ENCODE results near the gene PRKN. TPM values are rescaled to one million over a fixed set of nuclear protein-coding genes. Genes with fewer than 3 reads are reported as not detected.

PRKN gene
- polyA plus RNA-seq, 3 donors: 8.1 to 15.1 (median 11.4) TPM

DNA sequence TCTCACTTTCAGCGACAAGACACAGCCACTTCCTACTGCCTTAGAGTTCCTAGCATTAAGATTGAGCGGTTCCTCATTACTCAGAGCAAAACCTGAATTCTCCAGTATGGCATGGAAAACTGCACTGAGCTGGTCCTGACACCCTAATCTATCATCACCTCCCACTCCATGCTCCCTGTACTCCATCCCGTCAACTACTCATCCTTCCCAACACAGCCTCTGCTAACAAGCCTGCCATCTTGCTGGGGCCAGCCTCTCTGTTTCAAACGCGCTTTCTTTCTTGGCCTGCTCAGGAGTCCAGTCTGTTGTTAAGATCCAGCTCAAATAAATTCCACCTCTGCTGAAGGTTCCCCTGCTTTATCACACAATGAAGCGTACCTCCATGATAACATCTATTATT lies 12.0 kb downstream of the PRKN start:
- no peak for DNase-seq (ENCODE audit: extremely low read depth in 1 of 11, low read depth in 9 of 11, low spot score in 4 of 11)

DNA sequence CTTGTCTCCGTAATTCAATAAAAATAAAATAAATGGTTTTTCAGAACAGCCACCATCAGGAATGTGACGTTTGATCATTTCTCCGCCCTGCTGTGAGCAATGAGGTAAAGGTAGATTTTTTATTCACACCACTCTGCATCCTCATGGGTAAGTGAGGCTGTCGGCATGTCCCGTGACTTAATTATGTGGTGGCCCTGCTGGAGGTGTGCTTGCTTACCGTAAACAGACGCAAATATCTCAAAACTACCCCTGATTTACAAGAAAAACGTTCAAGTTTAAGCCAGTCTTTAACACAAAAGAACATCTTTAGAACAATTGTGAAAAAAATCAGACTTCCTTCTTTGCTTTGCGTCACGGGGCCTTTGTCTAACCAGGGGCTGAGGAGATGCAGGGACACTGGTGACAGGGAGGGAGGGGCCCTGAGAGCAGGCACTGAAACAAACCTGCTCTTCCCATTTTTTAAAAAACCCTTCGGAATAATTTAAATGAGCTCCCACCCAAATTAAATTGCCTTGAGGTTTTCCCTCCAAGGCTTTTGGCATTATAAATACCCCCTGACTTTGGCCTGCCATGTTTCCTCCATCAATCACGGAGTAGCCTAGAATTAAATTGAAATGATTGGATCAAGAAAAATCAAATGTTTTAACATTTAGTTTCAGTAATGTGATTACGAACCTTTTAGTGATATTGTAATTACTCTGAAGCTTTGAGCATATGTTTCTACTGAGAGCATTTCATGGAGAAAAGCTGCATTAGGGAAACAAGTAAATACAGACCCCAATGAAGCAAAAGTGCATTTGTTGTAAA lies 13.4 kb downstream of the PRKN start:
- DNase-seq (ENCODE audit: extremely low read depth in 1 of 11, low read depth in 9 of 11, low spot score in 4 of 11): no peak

DNA sequence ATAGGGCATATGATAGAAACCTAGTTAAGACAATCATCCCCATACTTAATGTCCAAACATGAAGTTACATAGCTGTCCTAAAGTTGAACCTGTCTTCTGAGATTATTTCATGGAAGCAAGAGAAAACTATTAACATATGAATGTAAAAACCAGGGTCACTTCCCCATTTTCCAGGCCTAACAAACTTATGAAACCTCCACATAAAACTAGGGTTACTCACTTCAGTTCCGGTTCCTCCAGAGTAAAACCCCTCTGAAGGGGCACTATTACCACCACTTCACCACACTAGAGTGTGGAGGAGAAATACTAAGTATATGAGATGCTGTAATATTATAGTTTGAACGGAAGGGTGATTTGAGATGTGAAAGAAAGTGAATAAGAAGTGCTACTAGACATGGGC lies 14.9 kb downstream of the PRKN start:
- no peak for DNase-seq (ENCODE audit: extremely low read depth in 1 of 11, low read depth in 9 of 11, low spot score in 4 of 11)

DNA sequence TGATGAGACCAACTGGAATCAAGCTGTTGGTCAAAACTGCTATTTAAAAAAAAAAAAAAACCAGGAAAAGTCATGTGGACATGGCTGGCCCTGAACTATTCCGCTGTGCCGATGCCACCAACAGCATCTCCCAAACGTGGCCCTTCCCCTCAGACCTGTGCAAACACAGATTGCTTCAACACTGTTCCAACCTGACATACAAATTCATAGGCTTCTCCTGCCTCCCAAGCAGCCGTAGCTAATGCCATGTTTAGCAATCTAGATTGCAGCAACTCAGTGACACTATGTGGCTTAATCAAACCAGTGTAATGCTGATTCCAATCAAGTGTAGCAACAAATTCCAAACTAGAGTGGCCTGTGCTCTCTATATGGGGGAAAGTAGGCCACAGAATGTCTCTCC lies 16.2 kb downstream of the PRKN start:
- no peak for DNase-seq (ENCODE audit: extremely low read depth in 1 of 11, low read depth in 9 of 11, low spot score in 4 of 11)

DNA sequence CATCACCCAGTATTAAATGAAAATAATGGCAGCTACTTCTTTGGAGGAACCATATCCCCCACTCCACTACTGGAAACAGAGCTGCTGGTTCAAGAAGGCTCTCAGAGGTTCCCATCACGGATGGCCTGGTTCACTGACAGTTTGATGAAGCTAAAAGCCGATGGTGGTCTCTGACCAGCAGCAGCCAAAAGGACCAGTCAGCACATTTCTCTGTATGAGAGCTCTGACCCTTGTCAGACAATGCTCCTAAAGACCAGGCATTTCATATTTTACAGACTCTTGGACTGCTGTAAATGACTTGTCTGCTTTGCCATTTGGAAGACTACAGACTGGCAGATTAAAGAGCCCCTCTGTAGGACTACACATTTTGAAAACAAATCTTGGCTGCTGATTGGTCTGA lies 16.6 kb downstream of the PRKN start:
- no peak for DNase-seq (ENCODE audit: extremely low read depth in 1 of 11, low read depth in 9 of 11, low spot score in 4 of 11)

DNA sequence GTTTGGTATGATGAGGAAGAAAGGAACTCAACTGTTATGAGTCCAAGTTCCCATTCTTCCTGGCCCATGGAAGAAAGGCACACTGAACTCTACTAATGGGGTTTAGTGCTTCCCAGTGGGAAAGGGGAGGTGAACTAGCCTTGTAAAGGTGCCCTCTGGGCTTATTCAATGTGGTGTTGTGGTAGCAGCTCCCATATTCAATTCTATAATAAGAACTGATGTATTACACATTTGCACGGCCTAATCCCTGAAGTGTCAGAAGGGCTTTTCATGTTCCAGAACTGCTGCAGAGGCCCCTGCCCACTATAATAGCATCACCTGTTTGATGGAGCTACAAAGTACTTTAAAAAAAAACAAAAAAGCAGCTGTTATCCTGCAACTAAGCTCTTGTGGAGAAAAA lies 17.1 kb downstream of the PRKN start:
- no peak for DNase-seq (ENCODE audit: extremely low read depth in 1 of 11, low read depth in 9 of 11, low spot score in 4 of 11)

DNA sequence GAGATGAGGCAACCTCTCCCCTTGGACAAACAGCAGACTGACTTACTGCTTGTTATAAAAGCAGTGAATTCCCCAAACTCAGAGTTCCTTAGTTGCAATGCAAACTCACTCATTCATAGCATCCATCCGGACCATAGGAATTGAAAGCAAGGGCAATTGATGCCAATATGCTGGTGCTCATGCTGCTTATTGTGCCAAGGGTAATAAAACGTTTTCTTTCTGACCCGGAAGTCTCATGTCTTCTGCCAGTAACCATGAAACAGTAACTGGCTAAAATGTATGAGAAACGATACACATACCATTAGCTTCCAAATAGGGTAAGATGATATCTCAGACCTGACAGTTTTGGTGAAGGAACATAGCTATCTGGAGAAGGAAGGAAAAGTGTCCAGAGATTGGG lies 18.1 kb downstream of the PRKN start:
- no peak for DNase-seq (ENCODE audit: extremely low read depth in 1 of 11, low read depth in 9 of 11, low spot score in 4 of 11)

DNA sequence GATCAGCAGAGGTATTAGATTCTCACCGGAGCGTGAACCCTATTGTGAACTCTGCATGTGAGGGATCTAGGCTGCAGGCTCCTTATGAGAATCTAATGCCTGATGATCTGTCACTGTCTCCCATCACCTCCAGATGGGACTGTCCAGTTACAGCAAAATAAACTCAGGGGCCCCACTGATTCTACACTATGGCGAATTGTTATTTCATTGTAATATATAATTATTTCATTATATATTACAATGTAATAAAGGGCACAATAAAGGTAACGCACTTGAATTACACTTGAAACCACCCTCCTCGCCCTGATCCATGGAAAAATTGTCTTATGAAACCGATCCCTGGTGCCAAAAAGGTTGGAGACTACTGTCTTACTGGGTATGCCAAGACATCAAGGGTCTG lies 18.6 kb downstream of the PRKN start:
- no peak for DNase-seq (ENCODE audit: extremely low read depth in 1 of 11, low read depth in 9 of 11, low spot score in 4 of 11)

DNA sequence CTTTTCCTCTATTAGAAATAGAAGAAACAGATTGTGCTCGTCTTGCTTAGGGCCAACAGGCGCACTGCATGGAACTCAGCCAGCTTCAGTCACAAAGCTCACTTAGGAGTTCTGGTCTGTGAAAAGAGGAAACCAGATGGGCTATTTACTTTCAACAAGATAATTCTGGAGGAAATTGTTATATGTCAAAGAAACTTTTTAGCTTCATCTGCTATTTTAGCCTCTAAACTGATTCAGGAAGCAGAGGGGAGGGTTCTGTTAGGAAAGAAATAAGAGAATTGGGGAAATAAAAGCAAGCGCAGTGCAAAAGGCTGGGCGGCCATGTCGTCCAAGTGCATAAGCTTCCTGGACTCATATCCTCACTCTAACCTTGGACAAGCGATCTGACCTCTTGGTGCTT lies 21.3 kb downstream of the PRKN start:
- DNase-seq (ENCODE audit: extremely low read depth in 1 of 11, low read depth in 9 of 11, low spot score in 4 of 11): peak in 9 of 11 donors; percentile 31 to 71 (median 46)

DNA sequence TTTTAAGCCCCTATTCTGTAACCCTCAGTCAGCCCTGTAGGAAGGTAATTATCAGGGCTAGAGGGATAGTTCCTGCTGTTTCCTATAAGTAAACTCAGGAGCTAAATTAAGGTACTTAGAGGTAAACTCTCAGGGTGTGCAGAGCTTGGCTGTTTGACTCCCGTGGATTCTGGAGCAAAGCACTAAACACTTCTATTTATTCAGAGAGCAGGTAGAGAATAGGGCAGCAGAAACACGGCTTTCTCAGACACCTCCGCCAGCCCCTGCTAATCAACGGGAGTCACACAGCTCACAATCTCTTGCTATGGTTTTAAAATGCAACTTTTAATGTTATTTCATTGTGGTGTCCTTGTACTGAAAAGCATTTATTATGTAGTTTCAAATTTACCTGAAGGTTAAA lies 21.8 kb downstream of the PRKN start:
- DNase-seq (ENCODE audit: extremely low read depth in 1 of 11, low read depth in 9 of 11, low spot score in 4 of 11): no peak

DNA sequence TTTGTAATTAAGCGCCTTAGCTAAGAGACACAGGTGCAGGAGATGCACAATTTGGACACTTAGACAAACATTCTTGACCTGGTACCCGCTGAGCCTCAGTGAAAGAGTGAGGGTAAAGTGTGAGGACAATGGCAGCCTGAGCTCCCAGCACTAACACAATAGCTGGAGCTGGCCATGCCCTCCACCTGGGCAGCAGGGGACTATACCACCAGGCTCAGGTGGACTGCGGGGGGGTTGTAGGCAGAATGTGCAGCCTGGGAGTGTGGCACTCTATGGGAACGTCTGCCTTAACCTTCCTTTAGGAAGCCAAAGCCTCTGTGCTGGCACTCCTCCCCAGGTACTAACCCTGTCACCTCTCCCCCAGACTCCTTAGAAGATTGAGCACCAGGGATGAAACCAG lies 23.6 kb downstream of the PRKN start:
- DNase-seq (ENCODE audit: extremely low read depth in 1 of 11, low read depth in 9 of 11, low spot score in 4 of 11): no peak

DNA sequence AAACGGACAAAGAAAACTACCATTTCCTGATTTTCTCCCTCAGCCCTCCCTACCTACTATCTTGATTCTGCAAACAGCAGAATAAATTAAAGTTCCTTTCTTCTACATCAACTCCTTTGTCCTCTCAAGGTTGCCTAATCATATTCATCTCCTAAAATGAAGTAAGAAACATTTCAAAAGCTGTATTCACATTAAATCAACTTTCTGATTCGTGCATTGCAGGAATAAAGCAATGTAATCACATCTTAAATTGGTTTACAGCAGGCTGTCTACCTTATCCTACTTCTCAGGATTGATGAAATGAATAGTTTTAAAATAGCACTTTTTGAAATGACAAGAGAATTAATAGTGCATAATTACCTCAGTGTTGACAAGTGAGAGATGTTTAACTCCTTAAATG lies 25.1 kb downstream of the PRKN start:
- DNase-seq (ENCODE audit: extremely low read depth in 1 of 11, low read depth in 9 of 11, low spot score in 4 of 11): no peak

DNA sequence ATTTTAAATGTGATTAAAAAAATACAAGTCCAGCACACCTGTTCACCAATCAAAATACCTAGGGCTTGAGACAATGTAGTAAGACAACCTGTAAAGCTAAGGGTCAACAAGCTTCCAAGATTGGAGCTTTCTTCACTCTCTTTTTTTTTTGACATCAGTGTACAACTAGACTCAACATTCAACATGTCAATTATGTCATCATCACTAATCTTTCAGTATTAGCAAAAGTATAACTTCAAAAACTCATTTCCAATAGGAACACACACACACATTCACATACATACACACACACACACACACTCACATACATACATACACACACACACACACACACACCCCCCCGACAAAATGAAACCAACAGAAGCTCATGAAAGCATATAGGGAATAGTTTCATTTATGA lies 26.0 kb downstream of the PRKN start:
- no peak for DNase-seq (ENCODE audit: extremely low read depth in 1 of 11, low read depth in 9 of 11, low spot score in 4 of 11)

DNA sequence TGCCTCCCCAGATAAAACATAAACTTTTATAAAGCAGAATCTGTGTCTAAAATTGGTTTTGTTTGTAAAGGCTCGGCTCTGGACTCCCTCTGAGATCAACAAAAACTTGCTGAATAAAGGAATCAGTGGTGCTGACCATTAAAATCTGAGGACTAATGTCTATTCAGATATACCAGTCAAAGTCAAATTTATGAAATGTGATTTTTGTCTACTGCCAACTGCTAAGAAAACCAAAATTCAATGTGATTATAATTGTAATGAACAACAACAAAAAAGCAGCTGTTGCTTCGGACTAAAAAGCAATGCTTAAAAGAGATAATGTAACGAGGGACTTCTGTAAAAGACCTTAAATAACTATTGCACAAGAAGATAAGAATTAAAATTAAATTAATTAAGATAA lies 26.6 kb downstream of the PRKN start:
- DNase-seq (ENCODE audit: extremely low read depth in 1 of 11, low read depth in 9 of 11, low spot score in 4 of 11): no peak

DNA sequence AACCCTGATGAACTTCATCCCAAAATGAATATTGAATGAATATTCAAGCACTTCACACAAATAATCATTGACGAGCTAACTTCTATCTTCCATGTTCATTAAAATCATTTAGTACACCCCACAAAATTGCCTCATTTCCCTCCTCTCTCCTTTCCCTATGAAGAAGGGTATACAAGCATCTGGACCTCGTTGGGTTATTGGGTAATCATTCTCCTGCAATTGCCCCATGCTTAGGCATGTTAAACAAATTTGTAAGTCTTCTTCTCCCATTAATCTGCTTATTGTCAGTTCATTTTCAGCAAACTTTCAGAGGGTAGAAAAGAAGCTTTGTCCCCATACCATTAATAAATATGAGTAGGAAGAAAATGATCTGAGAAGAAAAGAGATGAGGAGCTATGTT lies 27.6 kb downstream of the PRKN start:
- no peak for DNase-seq (ENCODE audit: extremely low read depth in 1 of 11, low read depth in 9 of 11, low spot score in 4 of 11)

DNA sequence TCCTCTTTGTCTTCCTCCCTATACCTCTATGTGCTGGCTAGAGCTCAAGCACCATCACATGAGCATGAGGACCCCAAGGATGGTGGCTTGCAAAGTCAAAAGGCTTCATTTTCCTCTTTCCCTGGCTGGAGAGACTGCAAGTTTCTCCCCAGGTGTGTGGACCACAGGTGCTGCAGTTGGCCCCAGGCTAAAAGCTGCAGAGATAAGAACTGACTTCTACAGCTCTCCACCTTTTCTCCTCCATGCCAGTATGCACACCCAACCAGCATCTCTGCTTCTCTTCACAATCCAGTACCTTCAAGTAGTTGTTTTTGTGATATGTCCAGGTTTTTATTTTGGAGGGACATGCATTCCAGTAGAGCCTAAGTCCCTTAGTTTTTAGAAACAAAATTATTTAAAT lies 29.1 kb downstream of the PRKN start:
- no peak for DNase-seq (ENCODE audit: extremely low read depth in 1 of 11, low read depth in 9 of 11, low spot score in 4 of 11)

DNA sequence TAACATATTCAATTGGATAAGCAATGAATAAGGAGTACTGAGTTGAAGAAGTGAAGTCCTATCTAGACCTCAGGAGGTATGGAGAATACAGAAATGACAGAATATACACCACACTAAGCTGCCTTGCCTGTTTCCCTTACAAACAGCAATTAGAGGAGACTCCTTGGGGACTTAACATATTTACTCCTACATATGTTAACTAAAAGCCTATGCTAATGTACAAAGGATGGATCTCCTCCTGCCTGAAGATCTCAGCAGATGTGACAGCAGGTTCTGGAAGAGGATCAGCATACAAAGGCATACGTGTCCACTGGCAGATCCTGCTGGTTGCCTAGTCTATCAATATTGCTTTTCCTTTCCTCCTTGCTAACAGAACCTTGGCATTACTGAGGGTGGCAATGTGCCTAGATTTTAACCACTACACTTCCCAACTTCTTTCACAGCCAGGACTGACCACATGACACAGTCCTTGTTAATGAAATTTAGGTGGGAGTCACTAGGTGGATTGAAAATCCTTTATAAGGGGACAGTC lies 29.6 kb downstream of the PRKN start:
- DNase-seq (ENCODE audit: extremely low read depth in 1 of 11, low read depth in 9 of 11, low spot score in 4 of 11): no peak

DNA sequence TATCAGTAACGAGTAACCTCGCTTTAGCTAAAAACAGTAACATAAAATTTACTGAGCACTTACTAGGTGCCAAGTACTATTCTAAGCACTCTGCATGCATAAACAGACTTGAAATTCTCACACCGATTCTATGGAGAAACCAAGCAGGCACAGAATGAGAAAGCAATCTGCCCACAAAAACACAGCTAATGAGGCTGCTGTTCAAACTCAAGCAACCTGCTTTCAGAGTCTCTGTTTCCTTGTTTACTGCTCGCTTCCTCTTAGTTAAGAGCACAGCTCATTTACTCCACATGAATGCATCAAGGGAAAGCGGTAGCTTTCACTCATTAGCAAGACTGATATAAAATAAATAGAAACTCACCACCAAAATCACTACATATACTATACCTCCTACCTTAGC lies 37.4 kb downstream of the PRKN start:
- no peak for DNase-seq (ENCODE audit: extremely low read depth in 1 of 11, low read depth in 9 of 11, low spot score in 4 of 11)

DNA sequence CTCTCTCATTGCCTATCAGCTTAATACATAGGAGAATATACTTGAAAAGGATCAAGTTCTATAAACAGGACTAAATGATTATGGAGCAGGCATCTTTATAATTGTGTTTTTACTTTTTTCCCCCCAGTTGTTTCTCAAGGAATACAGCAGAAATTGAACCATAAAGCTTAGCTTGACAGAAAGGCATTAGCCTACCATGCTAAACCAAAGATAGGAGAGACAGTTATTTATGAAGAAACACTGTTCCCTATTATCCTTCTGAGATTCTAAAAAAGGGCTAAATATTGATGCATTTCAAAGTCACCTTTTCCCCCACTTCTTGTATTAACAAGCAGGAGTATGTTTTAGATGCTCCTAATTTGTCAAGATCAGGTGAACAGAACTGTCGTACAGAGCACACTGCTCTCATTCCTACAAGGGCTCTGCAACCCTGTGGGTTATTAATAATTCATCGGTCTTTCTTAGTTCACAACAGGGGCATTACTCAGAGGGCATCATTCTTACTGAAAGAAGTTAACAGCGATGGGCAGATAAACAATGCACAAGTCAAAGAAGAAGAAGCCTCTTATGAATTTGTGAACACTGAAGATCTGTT lies 38.7 kb downstream of the PRKN start:
- no peak for DNase-seq (ENCODE audit: extremely low read depth in 1 of 11, low read depth in 9 of 11, low spot score in 4 of 11)

DNA sequence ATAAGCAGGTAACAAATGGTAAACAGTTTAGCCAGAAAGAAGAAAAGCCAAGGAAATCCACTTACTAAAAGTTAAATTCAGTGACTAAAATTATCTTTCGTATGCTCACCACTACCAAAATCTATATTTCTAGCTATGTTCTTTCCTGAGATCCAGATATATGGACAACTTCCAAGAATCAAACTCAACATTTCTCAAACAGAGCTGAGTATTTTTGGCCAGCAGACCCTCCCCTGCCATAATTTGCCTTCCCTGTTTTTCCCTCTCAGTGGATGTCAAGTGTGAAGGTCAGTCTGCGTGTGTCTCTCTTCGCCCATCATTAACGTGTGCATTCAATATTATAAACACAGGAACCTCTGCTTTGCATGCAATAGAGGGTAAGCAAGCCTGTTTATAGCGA lies 42.0 kb downstream of the PRKN start:
- no peak for DNase-seq (ENCODE audit: extremely low read depth in 1 of 11, low read depth in 9 of 11, low spot score in 4 of 11)

DNA sequence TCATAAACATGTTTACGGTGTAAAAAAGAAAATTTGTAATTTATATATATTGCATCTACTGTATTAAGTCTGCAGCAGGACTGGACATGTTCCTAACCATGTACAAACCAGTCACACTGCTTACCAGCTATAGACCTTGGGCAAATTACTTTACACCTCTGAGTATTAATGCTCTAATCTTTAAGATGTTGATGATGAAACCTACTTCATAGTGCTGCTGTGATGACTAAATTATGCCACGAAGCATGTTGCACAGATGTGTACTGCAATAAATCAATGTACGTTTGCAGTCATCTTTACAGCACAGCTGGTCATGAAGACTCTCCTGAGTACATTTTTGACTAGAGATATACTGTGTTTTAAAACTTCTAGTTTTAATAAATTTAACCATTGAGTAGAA lies 42.6 kb downstream of the PRKN start:
- no peak for DNase-seq (ENCODE audit: extremely low read depth in 1 of 11, low read depth in 9 of 11, low spot score in 4 of 11)
